ENCODE measurements around the gene RAB44.

The RAB44 gene

DNA sequence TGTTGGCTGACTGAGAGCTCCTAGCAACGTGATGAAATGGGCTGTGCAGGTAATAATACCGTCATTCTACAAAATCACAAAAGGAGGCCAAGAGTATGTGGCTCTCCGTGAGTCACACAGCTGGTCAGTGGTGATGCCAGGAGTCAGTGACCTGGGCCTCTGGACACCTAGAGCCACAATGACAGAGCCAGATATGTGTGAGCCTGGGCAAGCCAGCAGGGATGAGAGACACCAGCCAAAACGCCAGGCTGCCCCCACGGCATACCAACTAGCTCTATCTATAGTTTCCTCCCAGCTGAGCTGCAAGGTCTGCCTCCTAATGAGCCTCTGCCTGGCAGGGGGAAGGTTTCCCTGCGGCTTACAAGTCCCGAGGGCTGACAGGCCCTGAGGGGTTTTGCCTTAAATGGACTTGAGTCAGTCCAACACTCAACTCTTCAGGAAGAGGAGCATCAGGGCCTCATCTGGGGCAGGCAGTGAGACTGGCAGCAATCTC, 71.6 kb downstream of the RAB44 start:
- Histone ChIP-seq H3F3A (ENCODE audit: control insufficient read depth, insufficient read depth) (no peaks in the 10 kb centered on the region), H4K20me1 (ENCODE audit: control insufficient read depth, insufficient read depth, low read depth, low read length) (no peaks in the 10 kb centered on the region), H3K27me3 (ENCODE audit: control insufficient read depth, low read length) (peaks cover 5% of the 10 kb centered on the region), H3K36me3 (ENCODE audit: control insufficient read depth, low read length) (no peaks in the 10 kb centered on the region), H3K9me2 (replicated peaks; ENCODE audit: control insufficient read depth, low read length) (no peaks in the 10 kb centered on the region), H3K27ac (ENCODE audit: low read depth, low read length) (no peak overlapping the region), H3K79me2 (ENCODE audit: control insufficient read depth, low read length) (no peaks in the 10 kb centered on the region), H3K4me3 (ENCODE audit: low read length) (0 out of 2 replicates have a peak overlapping the region, but pooled peaks have one; percentile 6), H3K4me2 (ENCODE audit: low read length) (peak overlapping the region; percentile 29), H3K9me3 (ENCODE audit: control insufficient read depth, insufficient read depth, low read length) (no peaks in the 10 kb centered on the region), H3K4me1 (ENCODE audit: control insufficient read depth, low read length) (peaks cover 35% of the 10 kb centered on the region)
- TF ChIP-seq, protein P1, sequence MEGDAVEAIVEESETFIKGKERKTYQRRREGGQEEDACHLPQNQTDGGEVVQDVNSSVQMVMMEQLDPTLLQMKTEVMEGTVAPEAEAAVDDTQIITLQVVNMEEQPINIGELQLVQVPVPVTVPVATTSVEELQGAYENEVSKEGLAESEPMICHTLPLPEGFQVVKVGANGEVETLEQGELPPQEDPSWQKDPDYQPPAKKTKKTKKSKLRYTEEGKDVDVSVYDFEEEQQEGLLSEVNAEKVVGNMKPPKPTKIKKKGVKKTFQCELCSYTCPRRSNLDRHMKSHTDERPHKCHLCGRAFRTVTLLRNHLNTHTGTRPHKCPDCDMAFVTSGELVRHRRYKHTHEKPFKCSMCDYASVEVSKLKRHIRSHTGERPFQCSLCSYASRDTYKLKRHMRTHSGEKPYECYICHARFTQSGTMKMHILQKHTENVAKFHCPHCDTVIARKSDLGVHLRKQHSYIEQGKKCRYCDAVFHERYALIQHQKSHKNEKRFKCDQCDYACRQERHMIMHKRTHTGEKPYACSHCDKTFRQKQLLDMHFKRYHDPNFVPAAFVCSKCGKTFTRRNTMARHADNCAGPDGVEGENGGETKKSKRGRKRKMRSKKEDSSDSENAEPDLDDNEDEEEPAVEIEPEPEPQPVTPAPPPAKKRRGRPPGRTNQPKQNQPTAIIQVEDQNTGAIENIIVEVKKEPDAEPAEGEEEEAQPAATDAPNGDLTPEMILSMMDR (IDR thresholded peaks at IDR 0.05; ENCODE audit: low read depth, low read length, poor library complexity, severe bottlenecking) = no peak
- no peak for TF ChIP-seq EZH2phosphoT487 (IDR thresholded peaks at IDR 0.05; ENCODE audit: borderline replicate concordance, low read length)

- Histone ChIP-seq H3K4me2 (ENCODE audit: low read length) (peak overlapping the region; percentile 29), H3F3A (ENCODE audit: control insufficient read depth, insufficient read depth) (no peaks in the 10 kb centered on the region), H3K4me1 (ENCODE audit: control insufficient read depth, low read length) (peaks cover 34% of the 10 kb centered on the region), H3K27ac (ENCODE audit: low read depth, low read length) (no peak overlapping the region), H3K36me3 (ENCODE audit: control insufficient read depth, low read length) (no peaks in the 10 kb centered on the region), H3K9me3 (ENCODE audit: control insufficient read depth, insufficient read depth, low read length) (no peaks in the 10 kb centered on the region), H3K4me3 (ENCODE audit: low read length) (0 out of 2 replicates have a peak overlapping the region, but pooled peaks have one; percentile 6), H4K20me1 (ENCODE audit: control insufficient read depth, insufficient read depth, low read depth, low read length) (no peaks in the 10 kb centered on the region), H3K27me3 (ENCODE audit: control insufficient read depth, low read length) (peaks cover 12% of the 10 kb centered on the region), H3K9me2 (replicated peaks; ENCODE audit: control insufficient read depth, low read length) (no peaks in the 10 kb centered on the region), H3K79me2 (ENCODE audit: control insufficient read depth, low read length) (no peaks in the 10 kb centered on the region)
- TF ChIP-seq EZH2phosphoT487 (IDR thresholded peaks at IDR 0.05; ENCODE audit: borderline replicate concordance, low read length) = no peak
- TF ChIP-seq, protein P1 (IDR thresholded peaks at IDR 0.05; ENCODE audit: low read depth, low read length, poor library complexity, severe bottlenecking) = no peak
These were observed 72.3 kb downstream of the RAB44 start for GRCh38 chr6:36769676-36770499.

DNA sequence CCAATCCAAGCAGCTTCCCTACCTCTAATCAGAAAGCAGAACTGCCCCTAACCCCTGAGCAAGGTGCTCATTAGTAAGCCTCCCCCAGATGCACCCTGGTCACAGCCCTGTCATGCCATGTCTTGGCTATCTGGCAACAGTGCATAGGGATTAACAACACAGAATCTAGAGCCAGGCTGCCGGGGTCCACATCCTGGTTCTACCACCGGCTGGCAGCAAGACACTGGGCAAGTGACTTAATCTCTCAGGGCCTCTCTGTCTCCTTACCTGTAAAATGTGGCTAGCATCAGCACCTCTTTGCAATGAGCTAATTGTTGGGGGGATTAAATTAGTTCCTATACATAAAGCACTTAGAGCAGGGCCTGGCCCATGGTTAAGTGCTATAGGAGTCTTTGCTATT, 73.5 kb downstream of the RAB44 start:
- Histone ChIP-seq H3K27ac (ENCODE audit: low read depth, low read length) (no peak overlapping the region), H4K20me1 (ENCODE audit: control insufficient read depth, insufficient read depth, low read depth, low read length) (no peaks in the 10 kb centered on the region), H3K36me3 (ENCODE audit: control insufficient read depth, low read length) (no peaks in the 10 kb centered on the region), H3K4me3 (ENCODE audit: low read length) (no peak overlapping the region), H3K9me2 (replicated peaks; ENCODE audit: control insufficient read depth, low read length) (no peaks in the 10 kb centered on the region), H3K9me3 (ENCODE audit: control insufficient read depth, insufficient read depth, low read length) (no peaks in the 10 kb centered on the region), H3K4me2 (ENCODE audit: low read length) (no peak overlapping the region), H3K4me1 (ENCODE audit: control insufficient read depth, low read length) (peaks cover 21% of the 10 kb centered on the region), H3K27me3 (ENCODE audit: control insufficient read depth, low read length) (peaks cover 20% of the 10 kb centered on the region), H3K79me2 (ENCODE audit: control insufficient read depth, low read length) (no peaks in the 10 kb centered on the region), H3F3A (ENCODE audit: control insufficient read depth, insufficient read depth) (no peaks in the 10 kb centered on the region)
- TF ChIP-seq, protein P1 (IDR thresholded peaks at IDR 0.05; ENCODE audit: low read depth, low read length, poor library complexity, severe bottlenecking) = no peak
- TF ChIP-seq EZH2phosphoT487 (IDR thresholded peaks at IDR 0.05; ENCODE audit: borderline replicate concordance, low read length) = no peak
